Breast epithelium (tissue), 4 donors: ENCODE data around the gene ZNF813. TPM values are rescaled to one million over a fixed set of nuclear protein-coding genes. Genes with fewer than 3 reads are reported as not detected.
"Not testable (repeated sequence)": the region's sequence is repeated elsewhere in the genome, so short reads cannot be mapped to it uniquely, and the experiment has no call there.

Experiments
- DNase-seq, 2 donors: peaks; one replicate each; pipeline ENCODE4 v3.0.0-alpha.2; 2019; ENCODE audit warnings: low spot score in 2 of 2
- H3K27ac ChIP-seq, 2 donors: fragments of 200-600 bp; sonication (generic) in 1 of 2; one replicate each; pipeline ENCODE4 v1.5.1; 2016 to 2019; ENCODE audit warnings: mild to moderate bottlenecking in 1 of 2
- H3K27me3 ChIP-seq, 2 donors: fragments of 200-600 bp; sonication (generic) in 1 of 2; one replicate each; pipeline versions ENCODE4 v1.5.1 to v1.6.0; 2017 to 2019; ENCODE audit warnings: control low read depth in 1 of 2, mild to moderate bottlenecking in 1 of 2
- H3K36me3 ChIP-seq: fragments of 200-600 bp; one replicate; pipeline ENCODE4 v1.5.1; 2019
- H3K4me1 ChIP-seq, 2 donors: fragments of 200-600 bp; sonication (generic); one replicate each; pipeline ENCODE4 v1.5.1; 2016 to 2019; ENCODE audit warnings: control low read depth in 1 of 2
- H3K4me3 ChIP-seq, 3 donors: fragments of 200-600 bp; sonication (generic); 1 replicate in 2 of 3; 2 replicates in 1 of 3; pipeline ENCODE4 v1.5.1; 2016 to 2019; ENCODE audit warnings: mild to moderate bottlenecking in 3 of 3, moderate library complexity in 2 of 3
- H3K9me3 ChIP-seq, 2 donors: fragments of 200-600 bp; sonication (generic) in 1 of 2; one replicate each; pipeline ENCODE4 v1.5.1; 2016 to 2019; ENCODE audit warnings: control low read depth in 1 of 2
- CTCF ChIP-seq, 3 donors: fragments of 450-650 bp; IDR thresholded peaks; one replicate each; pipeline ENCODE4 v1.5.1; 2016 to 2017; ENCODE audit warnings: antibody characterized with exemption in 3 of 3, mild to moderate bottlenecking in 3 of 3, moderate library complexity in 3 of 3
- POLR2A ChIP-seq: fragments of 450-650 bp; IDR thresholded peaks from one replicate; pipeline ENCODE4 v1.6.1; 2016; ENCODE audit warnings: antibody characterized with exemption, mild to moderate bottlenecking, moderate library complexity
- POLR2AphosphoS5 ChIP-seq, 3 donors: sonication (generic); formaldehyde crosslinking; IDR thresholded peaks; one replicate each; pipeline ENCODE4 v1.6.1; 2017; ENCODE audit warnings: antibody characterized with exemption in 3 of 3
- intact Hi-C: fragments of 100-400 bp; cut with DNase I; formaldehyde crosslinking; loops from one replicate; pipeline ENCODE4 v1.15.1; 2023; ENCODE audit warnings: low total_unique reads
- total RNA-seq, 3 donors: library from RNA; depleted of rRNA; stranded (reverse); fragments of >200 nt; gene quantifications; one replicate each; pipeline ENCODE4 v1.1.0, GENCODE V29; 2016

ZNF813 gene
- total RNA-seq, 3 donors from 2014 or later, result 3.3 to 7.0 (median 3.4) TPM

DNA sequence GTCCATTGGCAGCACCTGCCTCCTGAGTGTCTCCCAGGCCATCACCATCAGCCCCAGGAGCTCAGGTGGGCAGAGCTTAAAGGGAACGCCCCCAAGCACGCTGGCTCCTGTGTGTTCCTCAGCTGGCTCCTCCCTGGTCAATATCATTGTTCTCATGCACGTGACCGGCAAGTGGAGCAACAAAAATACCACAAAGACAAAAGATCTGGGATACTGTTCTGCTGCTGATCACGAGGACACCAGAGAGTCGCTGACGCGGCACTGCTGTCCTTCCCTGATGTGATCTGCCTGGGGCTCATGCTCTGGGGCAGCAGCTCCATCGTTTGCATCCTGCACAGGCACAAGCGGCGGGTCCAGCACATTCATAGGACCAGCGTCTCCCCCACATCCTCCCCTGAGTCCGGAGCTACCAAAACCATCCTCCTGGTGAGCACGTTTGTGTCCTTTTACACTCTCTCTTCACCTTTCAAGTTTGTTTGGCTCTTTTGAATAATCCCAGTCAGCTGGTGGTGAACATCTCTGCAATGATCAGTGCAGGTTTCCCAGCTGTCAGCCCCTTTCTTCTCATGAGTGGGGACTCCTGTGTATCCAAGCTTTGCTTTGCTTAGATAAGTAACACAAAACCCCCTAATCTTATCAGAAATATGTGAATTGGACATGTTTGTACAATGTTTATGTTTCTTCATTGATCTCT, 36.3 kb downstream of the ZNF813 start:
- intact Hi-C loops, H3K9me3 ChIP-seq, H3K27ac ChIP-seq, H3K4me1 ChIP-seq, H3K27me3 ChIP-seq, DNase-seq, H3K36me3 ChIP-seq: not testable (repeated sequence)
- peak overlapping the region in 2 of 3 donors; percentile 3 to 24 for H3K4me3 ChIP-seq

DNA sequence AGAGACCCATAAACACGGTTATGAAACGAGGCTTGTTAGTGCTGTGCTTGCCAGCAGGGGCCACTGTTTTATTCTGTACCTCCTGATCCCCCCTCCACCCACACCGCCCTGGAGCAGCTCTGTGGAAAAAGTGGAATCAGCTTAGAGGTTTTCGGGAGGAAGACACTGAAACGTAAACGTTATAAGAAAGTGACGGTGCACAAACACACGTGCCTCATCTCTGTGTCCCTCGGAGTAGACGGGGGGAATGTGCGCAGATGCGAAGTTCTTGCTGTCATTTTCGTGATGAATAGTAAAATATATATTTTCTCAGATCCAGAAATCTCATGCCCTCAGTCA, 36.8 kb downstream of the ZNF813 start:
- Histone ChIP-seq H3K27ac (peak overlapping the region in 1 of 2 donors; percentile 26), H3K4me3 (peak overlapping the region; percentile 24 to 55 (median 32))
- H3K36me3 ChIP-seq, H3K27me3 ChIP-seq, H3K4me1 ChIP-seq, intact Hi-C loops, DNase-seq, H3K9me3 ChIP-seq: not testable (repeated sequence)
- TF ChIP-seq CTCF (IDR thresholded peaks at IDR 0.05), result peak in 1 of 3 donors; percentile 9

DNA sequence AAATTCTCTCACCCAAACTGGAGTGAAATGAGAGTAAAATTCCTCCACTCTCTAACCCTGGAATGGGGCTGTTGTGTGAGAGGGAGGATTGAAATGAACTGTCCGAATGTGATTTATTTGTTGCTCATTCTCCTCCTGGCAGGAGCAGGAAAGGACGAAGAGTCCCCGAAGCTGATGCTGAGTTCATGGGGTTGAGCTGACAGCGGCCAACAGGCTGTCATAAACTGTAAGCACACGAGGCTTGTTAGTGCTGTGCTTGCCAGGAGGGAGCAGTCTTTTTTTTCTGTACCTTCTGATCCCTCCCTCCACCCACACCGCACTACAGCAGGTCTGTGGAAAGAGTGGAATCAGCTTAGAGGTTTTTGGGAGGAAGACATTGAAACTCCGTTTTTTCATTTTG, 37.4 kb downstream of the ZNF813 start:
- intact Hi-C loops, result no loop called here
- no peaks in the 10 kb centered on the region for H3K36me3 ChIP-seq
- no peak for DNase-seq
- peak overlapping the region; percentile 24 to 55 (median 32) for H3K4me3 ChIP-seq
- TF ChIP-seq POLR2AphosphoS5 (IDR thresholded peaks at IDR 0.05) (peak in 1 of 3 donors; percentile 55), POLR2A (no peak), CTCF (IDR thresholded peaks at IDR 0.05) (no peak)
- H3K9me3 ChIP-seq, result no peaks in the 10 kb centered on the region
- peak overlapping the region in 1 of 2 donors; percentile 26 for H3K27ac ChIP-seq
- H3K27me3 ChIP-seq, result no peaks in the 10 kb centered on the region
- H3K4me1 ChIP-seq, result no peaks in the 10 kb centered on the region

DNA sequence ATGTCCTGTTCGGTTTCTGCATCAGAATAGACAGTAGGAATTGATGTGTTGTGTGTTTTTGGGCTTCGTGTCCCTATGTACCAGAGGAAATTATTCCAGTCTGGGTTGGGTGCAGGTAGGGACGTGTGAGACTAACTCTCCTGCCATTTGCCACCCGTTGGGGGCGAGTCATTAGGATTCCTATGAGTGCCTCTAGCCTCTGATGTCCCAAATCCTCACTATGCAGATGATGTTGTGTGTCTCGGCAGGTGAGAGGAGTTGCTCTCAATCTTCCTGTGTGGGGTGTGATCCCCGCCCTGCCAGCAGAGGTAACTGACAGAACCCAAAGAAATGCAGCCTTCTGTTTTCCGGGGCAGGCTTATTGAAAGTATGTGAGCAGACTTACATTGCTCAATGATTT, 39.2 kb downstream of the ZNF813 start:
- H3K36me3 ChIP-seq, result no peaks in the 10 kb centered on the region
- no peak overlapping the region for H3K27ac ChIP-seq
- H3K4me3 ChIP-seq, result no peak overlapping the region
- H3K9me3 ChIP-seq, result no peaks in the 10 kb centered on the region
- H3K27me3 ChIP-seq, result no peaks in the 10 kb centered on the region
- H3K4me1 ChIP-seq, result no peaks in the 10 kb centered on the region
- intact Hi-C loops, result no loop called here
- no peak for DNase-seq
- no peak for TF ChIP-seq CTCF (IDR thresholded peaks at IDR 0.05)
- TF ChIP-seq POLR2AphosphoS5 (IDR thresholded peaks at IDR 0.05), result no peak
- no peak for TF ChIP-seq POLR2A

GRCh38 chr19:53507523-53508442, 40.2 kb downstream of the ZNF813 start:
- H3K4me1 ChIP-seq, result no peaks in the 10 kb centered on the region
- H3K27me3 ChIP-seq, result no peaks in the 10 kb centered on the region
- no peak for TF ChIP-seq CTCF (IDR thresholded peaks at IDR 0.05)
- TF ChIP-seq POLR2A, result no peak
- TF ChIP-seq POLR2AphosphoS5 (IDR thresholded peaks at IDR 0.05), result no peak
- intact Hi-C loops, result no loop called here
- DNase-seq, result no peak
- H3K27ac ChIP-seq, result no peak overlapping the region
- no peaks in the 10 kb centered on the region for H3K9me3 ChIP-seq
- no peaks in the 10 kb centered on the region for H3K36me3 ChIP-seq
- H3K4me3 ChIP-seq, result no peak overlapping the region
